SJCRH30 (cell line): ENCODE results near the gene DACH1. TPM values are rescaled to one million over a fixed set of nuclear protein-coding genes. Genes with fewer than 3 reads are reported as not detected.
"Not testable (repeated sequence)": the region's sequence is repeated elsewhere in the genome, so short reads cannot be mapped to it uniquely, and the experiment has no call there.

Experiments
- DNase-seq, 2 experiments: peaks; one replicate each; pipeline ENCODE4 v3.0.0-alpha.2; 2015 to 2020
- H3K27ac ChIP-seq: fragments of 250-450 bp; sonication (Bioruptor Pico); 2 replicates; pipeline ENCODE4 v1.5.1; 2020; ENCODE audit warnings: mild to moderate bottlenecking, moderate library complexity
- H3K27me3 ChIP-seq: fragments of 250-450 bp; sonication (Bioruptor Pico); 2 replicates; pipeline ENCODE4 v1.5.1; 2020; ENCODE audit warnings: mild to moderate bottlenecking, moderate library complexity
- H3K36me3 ChIP-seq: fragments of 250-450 bp; sonication (Bioruptor Pico); 2 replicates; pipeline ENCODE4 v1.5.1; 2020; ENCODE audit warnings: mild to moderate bottlenecking, moderate library complexity
- H3K4me1 ChIP-seq: fragments of 250-450 bp; sonication (Bioruptor Pico); 2 replicates; pipeline ENCODE4 v1.5.1; 2020; ENCODE audit warnings: mild to moderate bottlenecking, moderate library complexity
- H3K4me3 ChIP-seq: fragments of 250-450 bp; sonication (Bioruptor Pico); 2 replicates; pipeline ENCODE4 v1.5.1; 2020; ENCODE audit warnings: mild to moderate bottlenecking, moderate library complexity
- H3K9me3 ChIP-seq: fragments of 250-450 bp; sonication (Bioruptor Pico); replicated peaks from 2 replicates; pipeline ENCODE4 v1.5.1; 2020; ENCODE audit warnings: mild to moderate bottlenecking, moderate library complexity
- total RNA-seq: library from RNA; depleted of rRNA; stranded (reverse); fragments of >200 nt; shearing (Covaris generic); gene quantifications from 2 replicates; pipeline ENCODE4 v1.2.3, GENCODE V29; 2014

The DACH1 gene
- total RNA-seq, 1 experiment from 2014 or later, result 12.2 TPM

GRCh38 chr13:71860547-71861138 lies 6.4 kb downstream of the DACH1 start:
- no peaks in the 10 kb centered on the region for H3K9me3 ChIP-seq
- no peaks in the 10 kb centered on the region for H3K27me3 ChIP-seq
- H3K4me1 ChIP-seq, result peaks cover 20% of the 10 kb centered on the region
- peak in 1 of 2 experiments; percentile 18 for DNase-seq
- H3K27ac ChIP-seq, result no peak overlapping the region; the same call in 1 of the 2 replicates
- no peaks in the 10 kb centered on the region for H3K36me3 ChIP-seq
- no peak overlapping the region for H3K4me3 ChIP-seq

GRCh38 chr13:71858647-71859046 lies 8.4 kb downstream of the DACH1 start:
- no peak overlapping the region for H3K27ac ChIP-seq
- no peak for DNase-seq
- no peaks in the 10 kb centered on the region for H3K9me3 ChIP-seq
- no peak overlapping the region for H3K4me3 ChIP-seq
- H3K36me3 ChIP-seq, result no peaks in the 10 kb centered on the region
- H3K4me1 ChIP-seq, result peaks cover 20% of the 10 kb centered on the region
- no peaks in the 10 kb centered on the region for H3K27me3 ChIP-seq

- Histone ChIP-seq H3K27me3 (no peaks in the 10 kb centered on the region), H3K27ac (no peak overlapping the region), H3K4me3 (no peak overlapping the region), H3K4me1 (peaks cover 10% of the 10 kb centered on the region; the same call in 1 of the 2 replicates), H3K9me3 (no peaks in the 10 kb centered on the region), H3K36me3 (no peaks in the 10 kb centered on the region)
- no peak for DNase-seq
These were observed 10.4 kb downstream of the DACH1 start for GRCh38 chr13:71856548-71857043.

- H3K4me1 ChIP-seq, result no peaks in the 10 kb centered on the region
- no peaks in the 10 kb centered on the region for H3K9me3 ChIP-seq
- H3K27me3 ChIP-seq, result no peaks in the 10 kb centered on the region
- H3K36me3 ChIP-seq, result no peaks in the 10 kb centered on the region
- no peak overlapping the region for H3K27ac ChIP-seq
- H3K4me3 ChIP-seq, result no peak overlapping the region
- DNase-seq, result no peak
These were observed 12.6 kb downstream of the DACH1 start for GRCh38 chr13:71854401-71854800.

GRCh38 chr13:71853725-71854124 lies 13.3 kb downstream of the DACH1 start:
- H3K36me3 ChIP-seq, result no peaks in the 10 kb centered on the region
- H3K4me3 ChIP-seq, result no peak overlapping the region
- no peaks in the 10 kb centered on the region for H3K9me3 ChIP-seq
- DNase-seq, result no peak
- H3K27ac ChIP-seq, result no peak overlapping the region
- H3K27me3 ChIP-seq, result no peaks in the 10 kb centered on the region
- no peaks in the 10 kb centered on the region for H3K4me1 ChIP-seq

DNA sequence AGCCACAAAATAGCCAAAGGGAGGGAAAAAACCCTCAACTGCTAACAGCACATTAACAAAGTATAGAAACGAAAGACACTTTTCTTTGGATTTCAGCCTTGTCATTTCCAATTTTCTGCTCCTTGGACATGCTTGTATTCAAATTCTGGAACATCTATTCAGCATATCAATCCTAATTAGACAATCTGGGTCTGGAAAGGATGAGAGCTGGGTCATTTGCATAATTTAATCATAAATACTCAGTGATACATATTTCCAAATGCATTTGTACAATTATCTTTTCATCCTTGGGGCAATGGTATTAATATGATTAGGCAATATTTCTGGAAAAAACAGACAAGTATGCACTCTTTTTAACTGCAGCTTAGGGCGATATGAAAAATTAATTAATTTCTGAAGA lies 14.3 kb downstream of the DACH1 start:
- no peaks in the 10 kb centered on the region for H3K36me3 ChIP-seq
- no peaks in the 10 kb centered on the region for H3K9me3 ChIP-seq
- H3K27ac ChIP-seq, result no peak overlapping the region
- H3K27me3 ChIP-seq, result no peaks in the 10 kb centered on the region
- H3K4me3 ChIP-seq, result no peak overlapping the region
- H3K4me1 ChIP-seq, result no peaks in the 10 kb centered on the region
- DNase-seq, result no peak

- Histone ChIP-seq H3K4me1 (no peaks in the 10 kb centered on the region), H3K27me3 (no peaks in the 10 kb centered on the region), H3K27ac (no peak overlapping the region), H3K9me3 (no peaks in the 10 kb centered on the region), H3K36me3 (no peaks in the 10 kb centered on the region), H3K4me3 (no peak overlapping the region)
- DNase-seq, result no peak
These were observed 15.2 kb downstream of the DACH1 start for GRCh38 chr13:71851498-71852409.

- no peak for DNase-seq
- no peak overlapping the region for H3K27ac ChIP-seq
- no peaks in the 10 kb centered on the region for H3K27me3 ChIP-seq
- no peak overlapping the region for H3K4me3 ChIP-seq
- H3K9me3 ChIP-seq, result no peaks in the 10 kb centered on the region
- no peaks in the 10 kb centered on the region for H3K36me3 ChIP-seq
- no peaks in the 10 kb centered on the region; the same call in 1 of the 2 replicates for H3K4me1 ChIP-seq
These were observed 25.0 kb downstream of the DACH1 start for GRCh38 chr13:71842003-71842402.

- Histone ChIP-seq H3K36me3 (no peaks in the 10 kb centered on the region), H3K27ac (no peak overlapping the region), H3K4me3 (no peak overlapping the region), H3K27me3 (no peaks in the 10 kb centered on the region), H3K9me3 (no peaks in the 10 kb centered on the region), H3K4me1 (no peaks in the 10 kb centered on the region; the same call in 1 of the 2 replicates)
- DNase-seq, result no peak
These were observed 28.2 kb downstream of the DACH1 start for GRCh38 chr13:71838842-71839241.

DNA sequence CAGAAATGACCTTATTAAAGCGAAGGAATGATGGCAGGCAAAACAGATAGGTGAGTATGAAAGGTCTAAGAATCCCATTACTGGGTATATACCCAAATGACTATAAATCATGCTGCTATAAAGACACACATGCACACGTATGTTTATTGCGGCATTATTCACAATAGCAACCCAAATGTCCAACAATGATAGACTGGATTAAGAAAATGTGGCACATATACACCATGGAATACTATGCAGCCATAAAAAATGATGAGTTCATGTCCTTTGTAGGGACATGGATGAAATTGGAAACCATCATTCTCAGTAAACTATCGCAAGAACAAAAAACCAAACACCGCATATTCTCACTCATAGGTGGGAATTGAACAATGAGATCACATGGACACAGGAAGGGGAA lies 29.4 kb downstream of the DACH1 start:
- H3K36me3 ChIP-seq, H3K4me1 ChIP-seq, H3K9me3 ChIP-seq: not testable (repeated sequence)

DNA sequence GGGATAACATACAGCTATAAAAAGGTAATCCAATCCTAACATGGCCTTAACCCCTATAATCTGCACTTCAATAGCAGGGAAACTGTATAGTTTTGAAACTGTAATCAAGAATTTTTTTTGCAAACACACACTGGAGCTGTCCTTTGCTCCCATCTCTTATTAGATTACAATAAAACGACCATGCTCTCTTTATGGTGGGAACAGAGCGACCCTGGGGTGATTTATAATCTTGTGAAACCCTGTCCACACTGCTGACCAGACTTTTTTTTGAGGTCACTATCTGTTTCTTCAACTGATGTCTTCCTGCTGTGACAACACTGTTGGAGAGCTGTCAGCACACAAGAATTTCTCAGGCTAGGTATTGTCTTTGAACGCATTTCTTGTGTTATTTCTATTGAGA lies 35.3 kb downstream of the DACH1 start:
- Histone ChIP-seq H3K4me1 (no peaks in the 10 kb centered on the region), H3K36me3 (no peaks in the 10 kb centered on the region), H3K4me3 (no peak overlapping the region), H3K27ac (no peak overlapping the region), H3K9me3 (no peaks in the 10 kb centered on the region), H3K27me3 (no peaks in the 10 kb centered on the region)
- no peak for DNase-seq

More for the DNA sequence above, 29.4 kb downstream of the DACH1 start:
- not testable (repeated sequence) for DNase-seq, H3K4me3 ChIP-seq, H3K27ac ChIP-seq, H3K27me3 ChIP-seq

- no peaks in the 10 kb centered on the region for H3K36me3 ChIP-seq
- no peaks in the 10 kb centered on the region for H3K27me3 ChIP-seq
- no peak for DNase-seq
- no peaks in the 10 kb centered on the region for H3K9me3 ChIP-seq
- no peak overlapping the region for H3K27ac ChIP-seq
- no peak overlapping the region for H3K4me3 ChIP-seq
- no peaks in the 10 kb centered on the region for H3K4me1 ChIP-seq
These were observed 36.3 kb downstream of the DACH1 start for GRCh38 chr13:71830736-71831135.

GRCh38 chr13:71830323-71830722 lies 36.7 kb downstream of the DACH1 start:
- no peaks in the 10 kb centered on the region for H3K36me3 ChIP-seq
- H3K4me3 ChIP-seq, result no peak overlapping the region
- no peak overlapping the region for H3K27ac ChIP-seq
- H3K4me1 ChIP-seq, result no peaks in the 10 kb centered on the region
- no peaks in the 10 kb centered on the region for H3K9me3 ChIP-seq
- H3K27me3 ChIP-seq, result no peaks in the 10 kb centered on the region
- no peak for DNase-seq

DNA sequence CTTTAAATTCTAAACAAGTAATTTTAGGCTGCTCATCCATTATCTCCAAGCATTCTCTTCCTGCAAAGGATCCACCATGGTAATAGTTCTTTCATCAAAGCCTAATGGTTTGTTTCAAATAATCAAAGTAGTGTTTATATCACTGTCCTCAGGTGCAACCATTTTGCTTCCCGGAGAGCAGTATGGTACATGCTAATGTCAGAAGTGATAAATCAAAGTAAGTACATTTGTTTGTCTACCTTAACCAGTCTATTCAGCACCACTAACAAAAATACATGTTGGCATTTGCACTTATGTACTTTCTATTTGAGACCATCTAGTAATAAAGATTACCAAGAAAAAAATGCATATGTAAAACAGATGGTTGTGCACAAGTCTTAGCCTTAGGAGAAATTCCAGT lies 37.5 kb downstream of the DACH1 start:
- Histone ChIP-seq H3K4me1 (no peaks in the 10 kb centered on the region), H3K9me3 (no peaks in the 10 kb centered on the region), H3K4me3 (no peak overlapping the region), H3K27me3 (no peaks in the 10 kb centered on the region), H3K27ac (no peak overlapping the region), H3K36me3 (no peaks in the 10 kb centered on the region)
- no peak for DNase-seq

GRCh38 chr13:71828564-71828963 lies 38.4 kb downstream of the DACH1 start:
- Histone ChIP-seq H3K36me3 (no peaks in the 10 kb centered on the region), H3K27me3 (no peaks in the 10 kb centered on the region), H3K27ac (no peak overlapping the region), H3K4me3 (no peak overlapping the region), H3K4me1 (no peaks in the 10 kb centered on the region), H3K9me3 (no peaks in the 10 kb centered on the region)
- no peak for DNase-seq
